Measurements from ENCODE around the gene FDX2.

FDX2 gene

GRCh38 chr19:10299545-10300458 is 16.0 kb downstream of the FDX2 start:
- DNase-seq, result no peak

- DNase-seq, result no peak
Measured at GRCh38 chr19:10295847-10296591, 19.8 kb downstream of the FDX2 start.

DNA sequence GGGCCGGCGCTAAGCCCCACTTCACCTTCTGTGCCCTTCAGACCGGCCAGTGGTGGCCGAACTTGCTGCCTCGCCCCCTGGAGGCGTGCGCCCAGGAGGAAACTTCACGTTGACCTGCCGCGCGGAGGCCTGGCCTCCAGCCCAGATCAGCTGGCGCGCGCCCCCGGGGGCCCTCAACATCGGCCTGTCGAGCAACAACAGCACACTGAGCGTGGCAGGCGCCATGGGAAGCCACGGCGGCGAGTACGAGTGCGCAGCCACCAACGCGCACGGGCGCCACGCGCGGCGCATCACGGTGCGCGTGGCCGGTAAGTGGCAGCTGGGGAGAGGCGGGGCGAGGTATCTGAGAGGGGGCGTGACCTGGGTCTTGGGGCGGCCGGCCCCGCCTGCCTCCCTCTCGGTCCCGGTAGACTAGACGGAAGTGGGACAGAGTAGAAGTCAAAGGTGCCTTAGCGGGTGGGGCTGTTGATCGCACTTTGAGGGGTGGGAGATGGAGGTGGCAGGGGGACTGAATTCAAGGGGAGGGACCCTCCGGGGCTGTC is 20.4 kb downstream of the FDX2 start:
- DNase-seq, result peak; percentile 68

DNA sequence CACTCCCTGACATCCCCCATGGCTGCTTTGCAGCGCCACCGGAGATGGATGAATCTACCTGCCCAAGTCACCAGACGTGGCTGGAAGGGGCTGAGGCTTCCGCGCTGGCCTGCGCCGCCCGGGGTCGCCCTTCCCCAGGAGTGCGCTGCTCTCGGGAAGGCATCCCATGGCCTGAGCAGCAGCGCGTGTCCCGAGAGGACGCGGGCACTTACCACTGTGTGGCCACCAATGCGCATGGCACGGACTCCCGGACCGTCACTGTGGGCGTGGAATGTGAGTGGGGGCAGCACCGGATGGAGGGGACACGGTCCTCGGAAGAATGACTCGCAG is 21.5 kb downstream of the FDX2 start:
- no peak for DNase-seq

DNA sequence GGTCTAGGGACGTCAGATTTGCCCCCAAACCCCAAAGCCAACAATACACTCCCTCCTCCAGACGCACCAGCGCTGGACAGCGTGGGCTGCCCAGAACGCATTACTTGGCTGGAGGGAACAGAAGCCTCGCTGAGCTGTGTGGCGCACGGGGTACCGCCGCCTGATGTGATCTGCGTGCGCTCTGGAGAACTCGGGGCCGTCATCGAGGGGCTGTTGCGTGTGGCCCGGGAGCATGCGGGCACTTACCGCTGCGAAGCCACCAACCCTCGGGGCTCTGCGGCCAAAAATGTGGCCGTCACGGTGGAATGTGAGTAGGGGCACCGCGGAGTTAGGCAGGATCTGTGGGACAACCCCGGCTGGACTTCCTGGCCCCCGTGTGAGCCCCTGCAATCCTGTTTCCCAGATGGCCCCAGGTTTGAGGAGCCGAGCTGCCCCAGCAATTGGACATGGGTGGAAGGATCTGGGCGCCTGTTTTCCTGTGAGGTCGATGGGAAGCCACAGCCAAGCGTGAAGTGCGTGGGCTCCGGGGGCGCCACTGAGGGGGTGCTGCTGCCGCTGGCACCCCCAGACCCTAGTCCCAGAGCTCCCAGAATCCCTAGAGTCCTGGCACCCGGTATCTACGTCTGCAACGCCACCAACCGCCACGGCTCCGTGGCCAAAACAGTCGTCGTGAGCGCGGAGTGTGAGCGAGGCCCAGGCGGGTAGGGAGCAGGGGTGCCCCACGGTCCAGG is 22.0 kb downstream of the FDX2 start:
- no peak for DNase-seq

DNA sequence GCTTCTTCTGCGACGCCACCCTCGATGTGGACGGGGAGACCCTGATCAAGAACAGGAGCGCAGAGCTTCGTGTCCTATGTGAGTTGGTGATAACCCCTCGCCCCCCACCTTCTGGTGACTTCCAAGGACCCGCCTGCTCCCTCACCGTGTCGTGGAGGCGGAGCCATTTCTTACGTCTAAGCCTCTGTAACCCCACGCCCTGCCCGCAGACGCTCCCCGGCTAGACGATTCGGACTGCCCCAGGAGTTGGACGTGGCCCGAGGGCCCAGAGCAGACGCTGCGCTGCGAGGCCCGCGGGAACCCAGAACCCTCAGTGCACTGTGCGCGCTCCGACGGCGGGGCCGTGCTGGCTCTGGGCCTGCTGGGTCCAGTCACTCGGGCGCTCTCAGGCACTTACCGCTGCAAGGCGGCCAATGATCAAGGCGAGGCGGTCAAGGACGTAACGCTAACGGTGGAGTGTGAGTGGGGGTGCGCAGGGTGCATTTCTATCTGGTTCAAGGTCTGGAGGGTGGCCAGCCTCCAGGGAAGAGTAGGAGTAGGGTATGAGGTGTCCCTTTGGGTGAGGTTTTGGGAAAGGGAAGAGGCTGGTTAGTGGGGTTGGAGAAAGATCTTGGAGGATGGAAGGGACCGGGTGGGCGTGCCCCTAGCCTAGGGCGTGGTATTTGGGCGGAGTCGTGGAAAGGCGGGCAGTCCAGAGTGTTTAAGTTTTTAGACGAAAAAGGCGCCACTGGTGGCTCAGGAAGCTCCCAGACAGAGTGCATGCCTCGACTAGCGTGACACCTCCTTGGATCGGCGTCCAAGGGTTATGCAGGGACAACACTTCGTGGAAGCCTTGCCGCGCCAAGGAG is 22.8 kb downstream of the FDX2 start:
- no peak for DNase-seq

GRCh38 chr19:10292206-10292788 is 23.5 kb downstream of the FDX2 start:
- peak; percentile 67 for DNase-seq

GRCh38 chr19:10291554-10292205 is 24.1 kb downstream of the FDX2 start:
- no peak for DNase-seq

GRCh38 chr19:10290876-10291553 is 24.8 kb downstream of the FDX2 start:
- DNase-seq, result peak; percentile 47

DNA sequence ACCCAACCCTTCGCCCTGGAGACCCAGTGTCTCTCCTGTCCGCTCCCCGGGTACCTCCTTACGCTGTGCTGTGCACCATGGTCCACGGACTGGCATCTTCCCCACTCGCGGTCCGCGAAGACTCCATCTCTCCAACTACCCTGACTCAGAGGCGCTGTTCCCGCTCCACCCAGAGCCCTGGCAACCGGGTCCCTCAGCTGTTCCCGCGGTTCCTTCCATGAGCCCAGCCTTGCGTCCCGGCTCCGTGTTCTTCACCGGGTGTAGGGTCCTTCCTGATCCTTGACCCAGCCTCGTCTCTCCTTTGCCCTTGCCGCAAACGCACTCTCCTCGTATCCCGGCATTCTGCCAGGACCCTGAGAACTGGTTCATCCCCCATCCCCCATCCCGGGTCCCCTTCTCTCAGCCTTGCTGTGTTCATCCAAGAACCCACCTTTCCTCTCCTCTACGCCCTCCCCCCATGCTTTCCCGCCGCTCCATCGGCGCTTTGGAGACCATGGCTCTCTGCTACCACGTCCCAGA is 25.4 kb downstream of the FDX2 start:
- DNase-seq, result no peak

DNA sequence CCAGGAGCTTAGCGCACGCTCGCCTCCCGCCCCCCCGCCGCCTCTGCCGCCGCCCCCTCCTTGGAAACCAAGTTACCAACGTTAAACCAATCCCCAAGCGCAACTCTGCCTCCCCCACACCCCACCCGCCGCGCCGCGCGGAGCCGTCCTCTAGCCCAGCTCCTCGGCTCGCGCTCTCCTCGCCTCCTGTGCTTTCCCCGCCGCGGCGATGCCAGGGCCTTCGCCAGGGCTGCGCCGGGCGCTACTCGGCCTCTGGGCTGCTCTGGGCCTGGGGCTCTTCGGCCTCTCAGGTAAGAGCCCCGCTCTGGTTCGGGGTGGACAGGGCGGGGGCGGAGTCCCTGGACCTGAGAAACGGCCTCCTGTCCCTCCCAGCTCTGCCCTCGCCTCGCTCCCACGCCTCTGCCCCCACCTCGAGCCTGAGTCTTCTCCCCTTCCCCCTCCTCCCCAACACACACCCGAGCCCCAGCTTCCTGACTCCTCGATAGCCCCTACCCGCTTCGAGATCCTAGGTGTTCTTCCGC is 25.9 kb downstream of the FDX2 start, which contains the start of gene ICAM5:
Gene ICAM5 (plus strand): TSS at position 117 of the 521 bp plus-strand sequence. CDS start 92 bp downstream, at position 209.
- DNase-seq, result peak; percentile 31

DNA sequence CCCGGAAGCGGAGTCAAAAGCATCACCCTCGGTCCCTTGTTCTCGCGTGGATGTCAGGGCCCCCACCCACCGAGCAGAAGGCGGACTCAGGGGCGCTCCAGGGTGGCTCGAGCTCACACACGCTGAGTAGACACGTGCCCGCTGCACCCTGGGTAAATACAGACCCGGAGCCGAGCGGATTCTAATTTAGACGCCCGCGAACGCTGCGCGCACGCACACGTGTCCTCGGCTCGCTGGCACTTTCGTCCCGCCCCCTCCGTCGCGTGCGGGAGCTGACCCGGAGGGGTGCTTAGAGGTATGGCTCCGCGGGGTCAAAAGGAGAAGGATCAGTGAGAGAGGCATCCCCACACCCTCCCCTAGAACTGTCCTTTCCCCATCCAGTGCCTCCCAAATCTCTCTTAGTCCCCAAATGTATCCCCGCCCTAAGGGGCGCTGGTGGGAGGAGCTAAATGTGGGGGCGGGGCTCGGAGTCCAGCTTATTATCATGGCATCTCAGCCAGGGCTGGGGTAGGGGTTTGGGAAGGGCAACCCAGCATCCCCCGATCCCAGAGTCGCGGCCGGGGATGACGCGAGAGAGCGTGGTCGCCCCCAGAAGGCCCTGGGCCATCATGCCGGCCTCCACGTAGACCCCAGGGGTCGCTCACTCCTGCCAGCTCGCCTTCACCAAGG is 26.5 kb downstream of the FDX2 start:
- peak; percentile 64 for DNase-seq

GRCh38 chr19:10288662-10289166 is 27.1 kb downstream of the FDX2 start:
- no peak for DNase-seq

DNA sequence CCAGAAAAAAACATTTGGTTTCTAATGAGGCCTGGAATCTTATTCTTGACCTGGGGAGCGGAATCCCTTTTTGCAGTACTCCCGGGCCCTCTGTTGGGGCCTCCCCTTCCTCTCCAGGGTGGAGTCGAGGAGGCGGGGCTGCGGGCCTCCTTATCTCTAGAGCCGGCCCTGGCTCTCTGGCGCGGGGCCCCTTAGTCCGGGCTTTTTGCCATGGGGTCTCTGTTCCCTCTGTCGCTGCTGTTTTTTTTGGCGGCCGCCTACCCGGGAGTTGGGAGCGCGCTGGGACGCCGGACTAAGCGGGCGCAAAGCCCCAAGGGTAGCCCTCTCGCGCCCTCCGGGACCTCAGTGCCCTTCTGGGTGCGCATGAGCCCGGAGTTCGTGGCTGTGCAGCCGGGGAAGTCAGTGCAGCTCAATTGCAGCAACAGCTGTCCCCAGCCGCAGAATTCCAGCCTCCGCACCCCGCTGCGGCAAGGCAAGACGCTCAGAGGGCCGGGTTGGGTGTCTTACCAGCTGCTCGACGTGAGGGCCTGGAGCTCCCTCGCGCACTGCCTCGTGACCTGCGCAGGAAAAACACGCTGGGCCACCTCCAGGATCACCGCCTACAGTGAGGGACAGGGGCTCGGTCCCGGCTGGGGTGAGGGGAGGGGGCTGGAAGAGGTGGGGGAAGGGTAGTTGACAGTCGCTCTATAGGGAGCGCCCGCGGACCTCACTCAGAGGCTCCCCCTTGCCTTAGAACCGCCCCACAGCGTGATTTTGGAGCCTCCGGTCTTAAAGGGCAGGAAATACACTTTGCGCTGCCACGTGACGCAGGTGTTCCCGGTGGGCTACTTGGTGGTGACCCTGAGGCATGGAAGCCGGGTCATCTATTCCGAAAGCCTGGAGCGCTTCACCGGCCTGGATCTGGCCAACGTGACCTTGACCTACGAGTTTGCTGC is 28.7 kb downstream of the FDX2 start, which contains the start of gene ICAM4:
Gene ICAM4 (plus strand): TSS at position 153 of the 935 bp plus-strand sequence. CDS start 58 bp downstream, at position 211.
- DNase-seq, result no peak

DNA sequence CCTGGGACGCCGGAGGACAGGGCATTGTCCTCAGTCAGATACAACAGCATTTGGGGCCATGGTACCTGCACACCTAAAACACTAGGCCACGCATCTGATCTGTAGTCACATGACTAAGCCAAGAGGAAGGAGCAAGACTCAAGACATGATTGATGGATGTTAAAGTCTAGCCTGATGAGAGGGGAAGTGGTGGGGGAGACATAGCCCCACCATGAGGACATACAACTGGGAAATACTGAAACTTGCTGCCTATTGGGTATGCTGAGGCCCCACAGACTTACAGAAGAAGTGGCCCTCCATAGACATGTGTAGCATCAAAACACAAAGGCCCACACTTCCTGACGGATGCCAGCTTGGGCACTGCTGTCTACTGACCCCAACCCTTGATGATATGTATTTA is 30.4 kb downstream of the FDX2 start:
- no peak for DNase-seq

GRCh38 chr19:10284960-10285278 is 30.9 kb downstream of the FDX2 start:
- no peak for DNase-seq

GRCh38 chr19:10284065-10284959 is 31.5 kb downstream of the FDX2 start:
- DNase-seq, result no peak

Measured in activated gamma-delta T cell treated with Interleukin-2 at 50 U/mL for 16 hours (primary cell).